GF-D8 (cell line): Measurements from ENCODE around the gene DHX58.
"Not testable (repeated sequence)": the region's sequence is repeated elsewhere in the genome, so short reads cannot be mapped to it uniquely, and the experiment has no call there.

Experiments
- DNase-seq: peaks from one replicate; lab custom pipeline; 2025; lab: John Stamatoyannopoulos, UW

Gene DHX58

GRCh38 chr17:42112552-42113176 is at the start of gene DHX58:
DHX58 (minus strand) TSS chr17:42112714; CDS start chr17:42111892, 822 bp downstream.
- peak; percentile 50 for DNase-seq

- DNase-seq = no peak
These were observed 48.0 kb upstream of the DHX58 start for GRCh38 chr17:42160531-42160910.

GRCh38 chr17:42159796-42160530 is 47.4 kb upstream of the DHX58 start:
- no peak for DNase-seq

- no peak for DNase-seq
These were observed 43.1 kb upstream of the DHX58 start for GRCh38 chr17:42155614-42156045.

- peak; percentile 31 for DNase-seq
These were observed 41.6 kb upstream of the DHX58 start for GRCh38 chr17:42153919-42154742.

- no peak for DNase-seq
These were observed 34.5 kb upstream of the DHX58 start for GRCh38 chr17:42146911-42147607.

- not testable (repeated sequence) for DNase-seq
These were observed 30.6 kb upstream of the DHX58 start for GRCh38 chr17:42143138-42143537.

GRCh38 chr17:42142371-42142896 is 29.9 kb upstream of the DHX58 start:
- DNase-seq = no peak

- DNase-seq = no peak
These were observed 28.9 kb upstream of the DHX58 start for GRCh38 chr17:42141382-42141781.

GRCh38 chr17:42140690-42141089 is 28.2 kb upstream of the DHX58 start:
- not testable (repeated sequence) for DNase-seq

- DNase-seq = no peak
These were observed 26.4 kb upstream of the DHX58 start for GRCh38 chr17:42138749-42139492.

- no peak for DNase-seq
These were observed 24.1 kb upstream of the DHX58 start for GRCh38 chr17:42136654-42137051.

- peak; percentile 29 for DNase-seq
These were observed 23.4 kb upstream of the DHX58 start for GRCh38 chr17:42135664-42136653.

GRCh38 chr17:42135151-42135550 is 22.6 kb upstream of the DHX58 start:
- no peak for DNase-seq

- DNase-seq = no peak
These were observed 21.0 kb upstream of the DHX58 start for GRCh38 chr17:42133461-42134041.

- DNase-seq = peak; percentile 61
These were observed 20.4 kb upstream of the DHX58 start for GRCh38 chr17:42132941-42133340.

- peak; percentile 7 for DNase-seq
These were observed 19.5 kb upstream of the DHX58 start for GRCh38 chr17:42131981-42132432.

GRCh38 chr17:42131232-42131631 is 18.7 kb upstream of the DHX58 start:
- no peak for DNase-seq

GRCh38 chr17:42130310-42130936 is 17.9 kb upstream of the DHX58 start:
- DNase-seq = no peak
